GM21825 (cell line): ENCODE measurements around the gene SDK1.

ENCODE experiments used
- ATAC-seq: cut with Tn5 transposase; IDR thresholded peaks from one replicate; pipeline ENCODE4 v1.9.1; 2021; ENCODE audit warnings: mild to moderate bottlenecking, moderate library complexity; ENCODE audit not compliant: unreplicated experiment

SDK1 gene

GRCh38 chr7:3282457-3282856, 18.6 kb upstream of the SDK1 start:
- no peak for ATAC-seq

- no peak for ATAC-seq
Observed at GRCh38 chr7:3283130-3283704, 17.8 kb upstream of the SDK1 start.

GRCh38 chr7:3285652-3286051, 15.4 kb upstream of the SDK1 start:
- no peak for ATAC-seq

- ATAC-seq = no peak
Observed at GRCh38 chr7:3289996-3290395, 11.1 kb upstream of the SDK1 start.

GRCh38 chr7:3292694-3293093, 8.4 kb upstream of the SDK1 start:
- no peak for ATAC-seq

- no peak for ATAC-seq
Observed at GRCh38 chr7:3294432-3295100, 6.5 kb upstream of the SDK1 start.

- no peak for ATAC-seq
Observed at GRCh38 chr7:3297105-3297819, 3.8 kb upstream of the SDK1 start.

GRCh38 chr7:3300221-3300650, 816 bp upstream of the SDK1 start:
- ATAC-seq = no peak

GRCh38 chr7:3301449-3301731, 338 bp downstream of the SDK1 start:
- ATAC-seq = peak; percentile 19

GRCh38 chr7:3301831-3302618, 973 bp downstream of the SDK1 start:
- ATAC-seq = no peak

GRCh38 chr7:3302681-3303320, 1.7 kb downstream of the SDK1 start:
- no peak for ATAC-seq

- ATAC-seq = no peak
Observed at GRCh38 chr7:3304131-3304530, 3.1 kb downstream of the SDK1 start.

- no peak for ATAC-seq
Observed at GRCh38 chr7:3307435-3307834, 6.4 kb downstream of the SDK1 start.

GRCh38 chr7:3309140-3309539, 8.1 kb downstream of the SDK1 start:
- no peak for ATAC-seq

GRCh38 chr7:3309956-3310355, 8.9 kb downstream of the SDK1 start:
- no peak for ATAC-seq

- no peak for ATAC-seq
Observed at GRCh38 chr7:3310884-3311283, 9.8 kb downstream of the SDK1 start.

- no peak for ATAC-seq
Observed at GRCh38 chr7:3312583-3312982, 11.5 kb downstream of the SDK1 start.

GRCh38 chr7:3318874-3319273, 17.8 kb downstream of the SDK1 start:
- ATAC-seq = no peak

GRCh38 chr7:3321206-3321605, 20.2 kb downstream of the SDK1 start:
- ATAC-seq = no peak

- ATAC-seq = no peak
Observed at GRCh38 chr7:3321745-3322144, 20.7 kb downstream of the SDK1 start.

- ATAC-seq = no peak
Observed at GRCh38 chr7:3326246-3326645, 25.2 kb downstream of the SDK1 start.
